ENCODE measurements around the gene OPCML.

- TF ChIP-seq CTCF (conservative IDR thresholded peaks at IDR 0.05 in 1 of 2, IDR thresholded peaks at IDR 0.05 in 1 of 2; ENCODE audit: low read depth in 1 of 2, low read length in 2 of 2) (no peak), EZH2 (IDR thresholded peaks at IDR 0.05; ENCODE audit: low read length, missing control alignments) (no peak)
Observed at GRCh38 chr11:133096981-133097380, 435.3 kb downstream of the OPCML start.
